Measurements from ENCODE around the gene EFHD2. TPM values are rescaled to one million over a fixed set of nuclear protein-coding genes. Genes with fewer than 3 reads are reported as not detected.

EFHD2 gene
- 100 to 1,000 TPM in 1 of 2 donors, 10 to 100 TPM in 1; 44.6 to 107 TPM for total RNA-seq
- 10 to 100 TPM; 11.9 to 23.3 (median 16.3) TPM for polyA plus RNA-seq (ENCODE audit: insufficient read length in 6 of 6)
- long read RNA-seq, donor 1, transcript EFHD2-201 (4 exons, 2,419 nt), result major isoform, 22 of 22 reads
- long read RNA-seq, donor 1, partial matches to known transcripts, result 0 of 22 reads
- long read RNA-seq, donor 1, other reads (novel, unspliced or antisense), result 0 of 22 reads
- long read RNA-seq, donor 2, transcript EFHD2-201 (4 exons, 2,419 nt), result major isoform, 17 of 17 reads
- long read RNA-seq, donor 2, partial matches to known transcripts, result 0 of 17 reads
- long read RNA-seq, donor 2, other reads (novel, unspliced or antisense), result 0 of 17 reads
- long read RNA-seq, donor 3, transcript EFHD2-201 (4 exons, 2,419 nt), result major isoform, 8 of 8 reads
- long read RNA-seq, donor 3, partial matches to known transcripts, result 0 of 8 reads
- long read RNA-seq, donor 3, other reads (novel, unspliced or antisense), result 0 of 8 reads
- long read RNA-seq, donor 4, transcript EFHD2-201 (4 exons, 2,419 nt), result major isoform, 5 of 7 reads
- long read RNA-seq, donor 4, partial matches to known transcripts, result 0 of 7 reads
- long read RNA-seq, donor 4, other reads (novel, unspliced or antisense), result 2 of 7 reads
- long read RNA-seq, donor 5, transcript EFHD2-201 (4 exons, 2,419 nt), result major isoform, 12 of 21 reads
- long read RNA-seq, donor 5, partial matches to known transcripts, result 9 of 21 reads
- long read RNA-seq, donor 5, other reads (novel, unspliced or antisense), result 0 of 21 reads
- long read RNA-seq, donor 6, transcript EFHD2-201 (4 exons, 2,419 nt), result major isoform, 13 of 22 reads
- long read RNA-seq, donor 6, partial matches to known transcripts, result 9 of 22 reads
- long read RNA-seq, donor 6, other reads (novel, unspliced or antisense), result 0 of 22 reads
- long read RNA-seq, donor 7, transcript EFHD2-201 (4 exons, 2,419 nt), result major isoform, 10 of 10 reads
- long read RNA-seq, donor 7, partial matches to known transcripts, result 0 of 10 reads
- long read RNA-seq, donor 7, other reads (novel, unspliced or antisense), result 0 of 10 reads
- long read RNA-seq, donor 8, transcript EFHD2-201 (4 exons, 2,419 nt), result major isoform, 21 of 26 reads
- long read RNA-seq, donor 8, partial matches to known transcripts, result 5 of 26 reads
- long read RNA-seq, donor 8, other reads (novel, unspliced or antisense), result 0 of 26 reads
- long read RNA-seq, donor 9, result 0 reads
- long read RNA-seq, donor 10, transcript EFHD2-201 (4 exons, 2,419 nt), result major isoform, 36 of 41 reads
- long read RNA-seq, donor 10, partial matches to known transcripts, result 0 of 41 reads
- long read RNA-seq, donor 10, other reads (novel, unspliced or antisense), result 5 of 41 reads
- long read RNA-seq, donor 11, transcript EFHD2-201 (4 exons, 2,419 nt), result major isoform, 24 of 24 reads
- long read RNA-seq, donor 11, partial matches to known transcripts, result 0 of 24 reads
- long read RNA-seq, donor 11, other reads (novel, unspliced or antisense), result 0 of 24 reads
- long read RNA-seq, donor 12, transcript EFHD2-201 (4 exons, 2,419 nt), result major isoform, 11 of 11 reads
- long read RNA-seq, donor 12, partial matches to known transcripts, result 0 of 11 reads
- long read RNA-seq, donor 12, other reads (novel, unspliced or antisense), result 0 of 11 reads

- Histone ChIP-seq H3K36me3 (peaks cover 0 to 16% of the 10 kb centered on the region in 2 donors), H3K27me3 (no peaks in the 10 kb centered on the region), H3K4me1 (peaks cover 5 to 49% of the 10 kb centered on the region in 2 donors), H3K27ac (peak within 1 kb of the TSS; percentile 39 to 89), H3K4me3 (peak within 1 kb of the TSS; percentile 85 to 92), H3K9me3 (no peaks in the 10 kb centered on the region)
- intact Hi-C loops (cut with DNase I), result no loop called here
- TF ChIP-seq CTCF (IDR thresholded peaks at IDR 0.05), result no peak
- ATAC-seq, result peak; percentile 91
- DNase-seq, result peak; percentile 84 to 98 (median 89)
Observed at GRCh38 chr1:15409388-15410222, at the start of gene EFHD2. Gene EFHD2 (plus strand): TSS chr1:15409888. CDS start chr1:15409972, 84 bp downstream.

- Histone ChIP-seq H3K4me3 (no peak overlapping the region), H3K9me3 (no peaks in the 10 kb centered on the region), H3K27ac (no peak overlapping the region), H3K36me3 (no peaks in the 10 kb centered on the region), H3K4me1 (no peaks in the 10 kb centered on the region), H3K27me3 (no peaks in the 10 kb centered on the region)
- DNase-seq (no peak), ATAC-seq (no peak)
- intact Hi-C loops (cut with DNase I), result no loop called here
- TF ChIP-seq CTCF (IDR thresholded peaks at IDR 0.05), result no peak
Observed at GRCh38 chr1:15360700-15361099, 49.0 kb upstream of the EFHD2 start.

- intact Hi-C loops (cut with DNase I), result no loop called here
- TF ChIP-seq CTCF (IDR thresholded peaks at IDR 0.05), result no peak
- Histone ChIP-seq H3K9me3 (no peaks in the 10 kb centered on the region), H3K27ac (no peak overlapping the region), H3K4me1 (no peaks in the 10 kb centered on the region), H3K27me3 (no peaks in the 10 kb centered on the region), H3K36me3 (no peaks in the 10 kb centered on the region), H3K4me3 (no peak overlapping the region)
- ATAC-seq (no peak), DNase-seq (no peak)
Observed at GRCh38 chr1:15362096-15362736, 47.5 kb upstream of the EFHD2 start.

- H3K27ac ChIP-seq, result no peak overlapping the region
- intact Hi-C loops (cut with DNase I), result no loop called here
- ATAC-seq (peak; percentile 16), DNase-seq (no peak)
- H3K36me3 ChIP-seq, result no peaks in the 10 kb centered on the region
- no peak for TF ChIP-seq CTCF (IDR thresholded peaks at IDR 0.05)
- H3K4me1 ChIP-seq, result no peaks in the 10 kb centered on the region
- no peaks in the 10 kb centered on the region for H3K27me3 ChIP-seq
- no peak overlapping the region for H3K4me3 ChIP-seq
- H3K9me3 ChIP-seq, result no peaks in the 10 kb centered on the region
Observed at GRCh38 chr1:15362737-15363128, 47.0 kb upstream of the EFHD2 start.
